Ureter (tissue), 1 donor: ENCODE measurements around the gene ARHGEF3. TPM values are rescaled to one million over a fixed set of nuclear protein-coding genes. Genes with fewer than 3 reads are reported as not detected.

Experiments
- DNase-seq: peaks from one replicate; pipeline ENCODE4 v3.0.0-alpha.2; 2020; ENCODE audit warnings: low spot score
- total RNA-seq: library from RNA; stranded (reverse); gene quantifications from one replicate; pipeline ENCODE4 v1.2.4, GENCODE V29; 2023
- donor health status: DM: yes; HTN: yes; CAD: no.

ARHGEF3 gene
- total RNA-seq, 1 donor from 2014 or later = 50.0 TPM

DNA sequence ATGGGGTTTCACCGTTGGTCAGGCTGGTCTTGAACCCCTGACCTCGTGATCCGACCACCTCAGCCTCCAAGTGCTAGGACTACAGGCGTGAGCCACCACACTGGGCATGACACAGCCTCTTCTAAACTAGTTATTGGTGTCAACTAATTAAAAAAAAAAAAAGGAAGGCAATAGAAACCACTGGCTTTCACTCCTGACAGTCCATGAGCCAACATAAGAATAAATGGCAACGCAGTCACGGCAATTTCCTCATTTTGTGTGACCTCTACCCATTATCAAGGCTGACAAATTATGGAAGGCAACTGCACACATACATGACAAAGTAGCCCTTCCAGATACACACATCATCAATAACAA, 5.9 kb downstream of the ARHGEF3 start:
- no peak for DNase-seq

DNA sequence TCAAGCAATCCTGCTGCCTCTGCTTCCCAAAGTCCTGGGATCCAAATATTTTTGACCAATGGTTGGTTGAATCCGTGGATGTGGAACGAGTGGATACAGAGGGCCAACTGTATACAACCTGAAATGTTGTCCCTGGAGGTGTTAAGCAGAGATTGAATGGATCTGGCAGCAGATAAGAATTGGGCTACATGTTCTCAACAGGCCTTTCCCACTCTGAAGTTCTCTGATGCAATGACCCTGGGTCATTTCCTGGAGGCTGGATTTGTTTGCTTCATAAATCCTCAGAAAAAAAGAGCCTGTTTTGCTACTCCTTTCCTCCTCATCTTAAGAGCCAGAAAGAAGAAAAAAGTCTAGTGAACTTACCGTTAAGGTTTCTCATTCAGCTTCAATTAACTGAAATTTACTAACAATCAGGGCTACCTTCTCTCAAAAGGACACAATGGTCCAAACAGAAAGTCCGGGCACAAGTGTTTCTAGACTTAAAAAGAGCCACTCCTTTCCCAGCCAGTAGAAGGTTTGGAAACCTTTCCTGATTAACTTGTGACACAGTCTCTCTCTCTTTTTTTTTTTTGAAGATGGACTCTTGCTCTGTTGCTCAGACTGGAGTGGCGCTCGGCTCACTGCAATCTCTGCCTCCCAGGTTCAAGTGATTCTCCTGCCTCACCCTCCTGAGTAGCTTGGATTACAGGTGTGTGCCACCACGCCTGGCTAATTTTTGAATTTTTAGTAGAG, 6.5 kb downstream of the ARHGEF3 start:
- DNase-seq = no peak

DNA sequence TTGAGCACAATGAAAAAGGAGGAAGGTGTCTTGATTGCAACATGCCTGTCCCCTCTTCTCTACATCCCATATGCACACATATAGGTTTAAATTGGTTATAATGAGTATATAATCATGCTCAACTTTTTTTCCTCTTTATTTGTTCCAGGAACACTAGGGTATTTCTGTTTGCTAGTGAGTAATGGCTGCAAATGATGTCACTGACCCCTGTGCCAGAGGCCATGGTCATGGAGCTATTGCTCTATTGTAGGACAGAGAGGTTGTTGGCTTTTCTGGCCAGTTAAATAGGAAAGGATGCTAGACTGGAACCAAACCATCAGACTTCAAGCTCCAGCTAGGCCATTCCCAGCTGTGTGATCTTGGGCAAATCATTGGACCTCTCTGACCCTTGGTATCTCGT, 9.6 kb downstream of the ARHGEF3 start:
- no peak for DNase-seq

DNA sequence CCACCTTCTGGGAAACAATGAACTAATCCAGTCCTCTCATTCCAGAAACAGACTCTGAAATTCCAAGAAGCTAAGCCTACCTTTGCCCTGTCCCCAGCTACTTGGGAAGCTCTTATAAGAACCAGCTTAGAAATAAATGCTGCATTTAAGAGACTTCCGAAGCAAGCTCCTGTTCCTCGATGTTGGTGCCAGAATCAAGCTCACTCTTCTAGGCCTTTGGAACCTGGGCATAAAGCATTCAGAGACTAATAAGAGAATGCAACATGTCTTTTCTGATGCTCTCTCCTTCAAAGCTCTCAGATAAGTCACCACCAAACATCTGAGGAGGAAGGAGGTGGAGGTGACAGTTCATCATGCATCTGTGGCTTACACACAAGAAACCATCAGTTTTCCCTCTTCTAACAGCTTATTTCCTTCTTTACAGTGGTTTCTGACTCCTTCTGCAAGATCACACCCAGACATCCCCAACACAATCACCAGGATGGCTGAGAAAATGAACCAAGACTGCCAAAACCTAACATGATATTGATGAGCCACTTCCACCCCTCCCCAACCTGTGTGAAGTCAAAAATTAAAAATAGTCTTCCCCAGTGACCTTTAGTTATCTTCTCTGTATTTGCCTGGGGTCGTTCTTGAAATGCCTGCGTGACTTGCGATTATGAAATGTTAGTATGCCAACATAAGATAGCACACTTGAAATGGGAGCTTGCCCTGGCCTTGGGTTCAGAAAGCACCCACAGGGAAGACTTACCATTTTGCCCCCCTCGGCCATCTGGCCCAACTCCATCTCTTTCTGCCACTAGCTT, 11.5 kb downstream of the ARHGEF3 start:
- no peak for DNase-seq

DNA sequence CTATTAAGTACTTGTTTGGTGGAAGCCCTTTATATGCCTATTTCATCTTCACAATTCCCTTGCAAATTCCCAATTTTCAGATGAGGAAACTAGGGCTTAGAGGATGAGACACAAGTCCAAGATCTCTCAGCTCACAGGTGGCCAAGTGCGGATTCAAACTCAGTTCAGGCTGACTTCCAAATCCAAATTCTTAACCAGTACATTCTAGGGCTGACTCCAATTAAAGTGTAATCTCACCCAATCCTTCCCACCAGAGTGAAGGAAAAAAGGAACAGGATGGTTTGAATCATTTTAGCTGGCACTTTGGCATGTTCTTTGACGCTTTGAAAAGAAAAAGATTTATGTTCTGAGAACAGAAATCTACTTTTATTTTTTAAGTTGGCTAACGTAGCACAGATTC, 12.7 kb downstream of the ARHGEF3 start:
- DNase-seq = no peak

DNA sequence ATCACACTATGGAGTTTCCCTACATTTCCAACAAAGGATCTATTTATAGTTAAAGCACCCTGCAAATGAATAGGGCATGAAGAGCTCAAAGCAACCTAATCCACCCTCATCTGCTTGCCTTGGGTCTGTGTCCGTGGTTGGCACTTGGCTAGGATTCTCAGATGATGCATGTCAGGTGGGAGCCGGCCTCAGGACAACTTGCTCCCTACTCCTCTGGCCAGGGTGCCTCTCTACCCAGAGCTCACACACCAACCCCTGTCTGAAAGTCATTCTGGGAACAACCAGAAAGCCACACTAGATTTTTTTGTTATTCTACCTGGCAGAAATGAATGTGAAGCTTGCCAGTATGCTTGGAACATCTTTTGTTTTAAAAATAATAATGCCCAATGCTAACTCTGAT, 13.2 kb downstream of the ARHGEF3 start:
- no peak for DNase-seq

DNA sequence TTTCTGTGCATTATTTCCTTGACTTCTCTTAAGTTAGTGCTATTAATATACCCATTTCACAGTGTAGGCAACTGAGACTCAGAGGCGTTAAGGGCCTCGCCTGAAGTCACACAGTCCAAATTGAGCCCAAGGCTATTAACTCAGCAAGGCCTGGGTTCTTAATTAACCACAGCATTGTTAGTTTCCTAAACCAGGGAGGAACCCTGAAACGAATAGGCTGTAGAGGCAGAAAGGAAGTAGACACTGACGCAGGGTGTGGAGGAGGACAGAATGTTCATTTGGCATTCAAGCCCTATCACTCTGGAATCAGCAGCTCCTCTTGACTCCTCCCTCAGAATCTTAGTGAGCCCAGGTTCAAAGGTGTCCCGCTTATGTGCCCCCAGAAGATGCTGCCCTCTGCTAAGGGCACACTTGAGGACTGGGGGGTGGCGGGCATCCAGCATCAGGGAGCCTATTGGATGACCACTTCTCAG, 13.9 kb downstream of the ARHGEF3 start:
- DNase-seq = no peak

DNA sequence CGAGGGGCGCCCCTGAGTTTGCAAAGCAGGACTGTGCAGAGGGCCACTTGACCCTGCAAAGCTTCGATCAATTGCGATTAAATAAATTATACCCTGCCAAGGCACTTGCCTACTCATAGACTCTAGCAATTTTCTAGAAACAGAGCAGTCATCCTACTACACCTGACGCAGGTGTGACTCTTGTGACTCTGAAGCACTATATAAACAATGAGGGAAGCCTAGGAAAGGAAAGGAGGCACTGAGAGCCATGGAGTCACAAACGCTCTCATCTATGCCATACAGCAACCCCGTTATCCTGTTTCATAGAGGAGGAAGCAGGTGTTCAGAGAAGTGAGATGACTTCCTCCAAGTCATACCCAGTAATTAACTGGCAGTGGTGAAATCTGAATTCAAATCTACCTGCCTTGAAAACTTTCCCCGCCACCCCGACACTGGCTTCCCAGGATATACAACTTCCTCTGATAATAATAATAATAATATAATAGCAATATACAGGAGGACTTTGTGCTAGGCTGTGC, 14.4 kb downstream of the ARHGEF3 start:
- DNase-seq = no peak

DNA sequence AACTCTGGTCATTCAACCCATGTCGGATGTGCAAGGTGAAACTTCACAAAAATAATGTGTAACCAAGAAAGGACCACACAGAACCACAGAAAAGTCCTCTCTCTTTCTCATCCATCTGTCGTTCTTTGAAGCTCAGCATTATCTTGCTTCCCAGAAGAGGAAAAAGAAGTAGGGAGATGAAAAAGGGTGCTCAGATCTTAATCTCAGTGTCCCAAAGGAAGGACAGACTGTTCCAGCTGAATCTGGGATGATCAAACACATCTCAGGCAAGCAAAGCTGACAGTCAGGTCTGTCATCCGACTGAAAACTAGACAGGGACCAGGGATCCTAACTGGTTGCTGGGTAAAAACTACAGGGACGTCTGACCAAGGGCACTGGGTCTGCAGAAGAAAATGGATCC, 16.2 kb downstream of the ARHGEF3 start:
- DNase-seq = no peak

DNA sequence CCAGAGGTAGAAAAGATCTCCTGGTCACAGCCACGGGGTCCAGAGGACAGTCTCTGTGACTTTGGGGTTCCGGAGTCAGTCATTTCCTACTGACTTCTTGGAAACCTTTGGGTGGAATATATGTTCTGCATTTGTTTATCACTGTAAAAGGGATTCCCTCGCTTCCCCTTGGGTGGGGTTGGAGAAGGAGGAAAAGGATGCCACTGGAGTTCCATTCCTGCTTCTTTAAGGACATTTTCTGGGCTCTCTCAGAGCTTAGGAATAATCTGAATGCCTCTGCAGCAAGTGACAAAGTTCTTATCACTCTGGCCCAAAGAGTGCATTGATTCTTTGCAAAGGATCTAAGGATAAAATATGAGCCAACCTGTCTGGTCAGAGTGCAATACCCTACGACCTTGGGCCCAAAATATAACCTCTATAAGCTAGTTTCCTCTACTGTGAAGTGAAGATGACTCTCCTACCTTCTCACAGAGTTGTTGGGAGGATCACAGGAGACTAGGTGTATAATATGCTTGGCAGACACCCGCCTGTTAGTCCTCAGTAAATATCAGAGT, 17.2 kb downstream of the ARHGEF3 start:
- no peak for DNase-seq

DNA sequence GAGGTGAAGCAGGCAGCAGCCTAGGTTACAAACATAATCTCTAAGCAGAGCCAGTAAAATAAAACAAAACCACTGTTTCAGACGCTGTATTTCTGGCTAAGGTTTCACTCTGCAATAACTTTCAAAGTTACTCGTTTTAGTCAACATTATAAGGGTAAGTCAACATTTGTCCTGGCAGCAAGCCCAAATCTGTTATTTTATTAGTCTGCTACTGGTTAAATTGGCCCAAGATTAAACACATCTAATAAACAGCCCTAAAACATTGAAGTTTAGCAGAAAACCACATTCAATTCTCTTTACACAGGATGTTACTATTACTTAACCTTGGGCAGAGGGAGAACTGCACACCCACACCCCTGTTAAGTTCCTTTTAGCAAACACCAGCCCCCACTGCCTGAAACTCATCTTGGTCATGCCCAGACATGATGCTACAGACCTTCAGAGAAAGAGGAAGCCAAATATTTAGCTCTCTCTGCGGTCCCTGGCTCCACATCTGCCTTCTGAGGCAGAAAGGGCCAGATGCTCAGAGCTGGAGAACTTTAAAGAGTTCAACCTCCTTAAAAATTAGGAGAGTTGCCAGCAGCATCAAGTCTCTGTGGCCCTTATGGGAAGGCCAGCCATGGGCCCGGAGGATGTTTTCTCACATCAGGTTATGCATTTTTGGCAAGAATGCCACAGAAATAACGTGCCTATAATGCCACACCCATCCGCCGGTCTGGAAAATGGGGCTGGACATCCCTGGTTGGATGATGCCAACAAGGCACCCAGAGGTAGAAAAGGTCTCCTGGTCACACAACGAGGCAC, 17.9 kb downstream of the ARHGEF3 start:
- peak; percentile 72 for DNase-seq

DNA sequence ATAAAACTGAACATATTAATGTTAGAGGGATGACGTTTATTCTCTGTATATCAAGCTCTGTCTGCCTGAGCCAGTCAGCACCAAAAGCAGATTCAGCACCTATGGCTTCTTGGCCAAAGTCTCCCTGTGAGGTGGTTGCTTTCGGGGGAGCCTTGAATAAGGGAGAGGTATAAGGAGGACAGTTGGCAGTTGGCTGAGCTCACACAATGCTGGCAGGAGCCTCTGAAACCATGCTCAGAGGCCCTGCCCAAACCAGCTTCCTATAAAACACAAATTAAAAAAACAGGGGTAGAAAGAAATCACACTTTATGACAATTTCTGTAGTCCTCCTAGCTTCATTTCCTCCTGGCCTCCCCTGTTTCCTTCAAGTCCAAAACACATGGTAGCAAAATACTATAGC, 18.8 kb downstream of the ARHGEF3 start:
- no peak for DNase-seq

DNA sequence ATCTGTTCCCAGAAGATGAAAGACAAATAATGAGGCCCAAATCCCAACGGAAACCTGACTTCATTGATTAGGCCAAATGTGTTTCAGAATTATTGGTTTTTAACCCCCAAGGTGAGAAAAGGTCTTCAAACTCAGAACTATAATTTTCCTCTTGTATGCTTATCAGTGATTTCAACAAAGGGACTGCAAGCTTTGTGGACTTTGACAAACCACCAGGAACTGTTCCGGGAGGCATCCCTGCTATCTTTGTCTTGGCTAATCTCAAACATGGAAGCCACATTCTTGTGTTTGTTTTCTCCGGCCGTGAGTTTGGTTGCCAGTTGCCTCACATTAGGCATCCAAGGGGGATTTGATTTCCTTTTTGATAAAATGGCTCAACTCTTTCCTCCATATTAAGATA, 19.5 kb downstream of the ARHGEF3 start:
- DNase-seq = no peak

DNA sequence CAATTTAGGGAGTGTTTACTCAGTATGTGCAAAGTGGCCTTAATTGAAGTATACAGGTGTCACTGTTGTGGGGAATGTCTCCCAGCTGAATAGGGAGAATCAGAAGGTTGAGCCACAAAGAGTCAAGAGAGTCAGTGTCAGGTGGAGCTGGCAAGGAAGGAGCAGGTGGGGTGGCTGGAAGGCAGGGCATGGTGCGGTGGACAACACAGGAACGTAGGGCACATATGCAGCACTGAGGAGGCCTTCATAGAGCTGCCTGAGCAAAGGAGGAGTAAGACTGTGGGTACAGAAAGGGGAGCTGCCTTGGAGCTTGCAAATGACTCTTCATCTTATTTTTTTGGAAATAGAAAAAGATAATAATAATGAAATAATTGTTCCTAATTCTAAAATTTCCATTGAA, 20.0 kb downstream of the ARHGEF3 start:
- DNase-seq = no peak

DNA sequence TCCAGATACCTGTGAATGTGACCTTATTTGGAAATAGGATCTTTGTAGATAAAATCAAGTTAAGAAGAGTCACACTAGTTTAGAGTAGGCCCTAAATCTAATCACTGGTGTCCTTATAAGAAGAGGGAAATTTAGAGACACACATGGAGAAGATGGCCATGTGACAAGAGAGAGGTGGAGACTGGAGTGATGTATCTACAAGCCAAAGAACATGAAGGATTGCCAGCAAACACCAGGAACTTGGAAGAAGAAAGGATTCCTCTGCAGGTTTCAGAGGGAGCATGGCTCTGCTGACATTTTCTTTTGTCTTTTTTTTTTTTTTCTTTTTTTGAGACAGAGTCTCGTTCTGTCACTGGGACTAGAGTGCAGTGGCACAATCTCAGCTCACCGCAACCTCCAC, 20.8 kb downstream of the ARHGEF3 start:
- DNase-seq = no peak

DNA sequence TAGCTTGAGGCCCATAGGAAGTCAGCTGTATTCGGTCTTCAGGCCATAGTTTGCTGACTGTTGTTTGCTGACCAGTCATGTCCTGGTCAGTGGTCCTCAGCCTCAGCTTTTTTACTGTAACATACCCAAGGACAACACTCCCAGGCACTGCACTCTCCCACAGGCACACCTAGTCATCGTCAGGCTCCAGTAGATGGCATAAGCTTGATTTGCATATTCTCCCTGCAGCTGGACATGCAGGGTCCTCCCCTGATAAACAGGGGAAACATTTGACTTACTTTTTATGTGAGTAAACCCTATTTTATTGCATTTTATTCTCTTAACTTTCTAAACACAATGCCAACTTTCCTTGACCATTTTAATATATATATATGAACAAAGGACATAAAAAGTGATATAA, 22.9 kb downstream of the ARHGEF3 start:
- DNase-seq = no peak

DNA sequence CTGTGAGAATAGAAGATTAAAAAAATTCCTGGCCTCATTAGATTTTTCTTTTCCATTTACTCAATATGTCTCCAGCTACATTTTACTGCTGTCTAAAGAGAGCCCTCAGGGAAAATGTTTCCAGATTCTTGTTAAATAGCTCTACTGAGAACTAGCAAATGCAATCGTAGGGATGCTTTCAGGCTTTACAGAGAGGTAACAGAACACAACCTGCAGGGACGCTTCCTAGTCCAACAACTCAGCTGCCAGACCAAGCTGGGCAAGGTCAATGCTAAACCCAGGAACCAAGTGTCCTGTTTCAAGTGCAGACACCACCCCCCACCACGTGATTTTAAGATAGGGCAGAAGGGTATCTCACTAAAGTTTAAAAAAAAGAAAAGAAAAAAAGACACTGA, 25.2 kb downstream of the ARHGEF3 start:
- no peak for DNase-seq

DNA sequence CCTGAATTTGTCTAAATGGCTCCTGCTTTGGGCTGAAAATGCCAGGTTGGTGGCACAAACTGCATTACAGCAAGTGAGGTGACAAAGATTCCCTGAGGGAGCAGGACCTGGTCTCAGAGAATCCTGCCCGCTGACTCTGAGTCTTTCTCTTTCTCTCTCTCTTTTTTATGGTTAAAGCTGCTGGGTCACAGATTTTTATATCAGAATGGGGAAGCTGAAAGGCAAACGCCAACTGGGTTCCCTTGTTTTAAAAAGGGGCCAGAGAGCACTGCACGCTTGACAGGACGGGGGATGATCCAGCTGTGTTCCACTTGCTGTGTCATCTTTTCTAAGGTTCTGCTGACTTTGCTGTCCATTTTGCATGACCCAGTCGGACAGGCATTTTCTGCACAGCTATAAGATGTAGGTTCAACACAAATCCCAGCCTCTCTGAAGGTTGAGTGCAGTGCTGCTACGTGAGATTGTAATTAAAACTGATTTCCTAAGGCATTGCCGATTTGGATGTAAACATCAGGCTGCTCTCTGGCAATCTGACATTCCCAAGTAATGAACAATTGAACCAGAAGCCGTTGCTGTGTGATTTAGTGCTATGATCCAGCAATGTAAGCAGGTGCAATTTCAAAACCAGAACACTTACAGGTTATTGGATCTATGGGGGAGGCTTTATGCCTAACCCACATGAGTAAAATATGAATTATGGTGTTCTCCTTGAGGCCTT, 25.8 kb downstream of the ARHGEF3 start:
- DNase-seq = no peak

DNA sequence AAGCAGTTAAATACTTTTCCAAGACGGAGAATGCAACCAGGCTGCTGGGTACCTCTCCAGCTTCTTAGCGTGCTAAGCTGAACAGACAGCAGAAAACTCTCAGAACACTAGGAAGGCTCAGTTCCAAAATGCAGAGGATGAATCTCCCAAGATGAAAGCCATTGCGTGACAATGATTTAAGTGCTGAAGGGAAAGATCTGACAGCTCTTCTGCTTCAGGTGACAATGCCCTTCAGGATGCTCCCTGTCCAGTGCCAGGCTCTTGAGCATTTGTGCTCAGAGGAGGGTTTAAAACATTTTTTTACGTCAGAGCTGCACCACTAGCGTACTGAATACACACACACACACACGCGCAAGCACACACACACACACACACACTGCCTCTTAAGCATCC, 26.3 kb downstream of the ARHGEF3 start:
- no peak for DNase-seq

DNA sequence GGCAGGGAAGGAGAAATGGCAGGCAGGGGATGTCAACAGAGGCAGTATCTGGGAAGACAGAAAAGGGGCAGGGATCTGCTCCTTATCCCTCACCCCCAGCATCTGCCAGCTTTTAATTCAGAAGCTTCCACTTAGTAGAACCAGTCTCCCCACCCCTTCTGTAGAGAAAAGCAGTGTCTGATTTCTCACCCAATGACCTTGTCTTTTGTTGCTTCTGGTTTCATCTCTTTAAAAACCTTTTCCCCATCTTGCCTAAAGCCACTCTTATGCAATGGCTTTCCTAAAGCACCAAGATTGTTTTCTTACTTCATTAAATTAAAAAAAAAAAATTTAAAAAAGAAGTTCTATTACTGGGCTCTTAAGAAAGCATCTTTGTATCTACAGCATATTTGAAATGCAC, 27.8 kb downstream of the ARHGEF3 start:
- DNase-seq = no peak
